SIG-M5 treated with dmso at 0.1 percent for 504 hours (cell line): ENCODE results near the gene ADSS2.
"Not testable (repeated sequence)": the region's sequence is repeated elsewhere in the genome, so short reads cannot be mapped to it uniquely, and the experiment has no call there.

Experiments
- DNase-seq: peaks from one replicate; lab custom pipeline; 2025; ENCODE audit not compliant: unreplicated experiment; lab: John Stamatoyannopoulos, UW

ADSS2 gene

DNA sequence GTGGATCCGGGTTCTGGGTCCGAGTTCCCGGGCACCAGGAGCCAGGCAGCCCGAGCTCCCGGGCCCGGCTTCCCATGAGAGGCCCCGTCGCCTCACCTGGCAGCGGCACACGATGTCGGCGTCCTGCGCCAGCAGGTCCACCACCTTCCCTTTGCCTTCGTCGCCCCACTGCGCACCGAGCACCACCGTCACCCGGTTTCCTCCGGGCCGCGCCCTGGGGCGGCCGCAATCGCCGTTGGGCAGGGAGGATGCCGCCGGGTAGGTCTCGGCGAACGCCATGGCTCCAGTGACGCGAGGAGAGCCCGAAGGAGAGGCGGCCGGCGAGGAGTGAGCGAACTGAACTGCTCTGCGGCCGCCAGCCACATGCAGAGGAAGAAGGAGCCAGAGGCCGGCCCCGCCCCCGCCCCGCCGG lies at the start of gene ADSS2:
Gene ADSS2, minus strand, starts transcription at position 371 of the 412 bp plus-strand sequence. Its CDS starts 92 bp downstream, at position 279.
- DNase-seq, result no peak

DNA sequence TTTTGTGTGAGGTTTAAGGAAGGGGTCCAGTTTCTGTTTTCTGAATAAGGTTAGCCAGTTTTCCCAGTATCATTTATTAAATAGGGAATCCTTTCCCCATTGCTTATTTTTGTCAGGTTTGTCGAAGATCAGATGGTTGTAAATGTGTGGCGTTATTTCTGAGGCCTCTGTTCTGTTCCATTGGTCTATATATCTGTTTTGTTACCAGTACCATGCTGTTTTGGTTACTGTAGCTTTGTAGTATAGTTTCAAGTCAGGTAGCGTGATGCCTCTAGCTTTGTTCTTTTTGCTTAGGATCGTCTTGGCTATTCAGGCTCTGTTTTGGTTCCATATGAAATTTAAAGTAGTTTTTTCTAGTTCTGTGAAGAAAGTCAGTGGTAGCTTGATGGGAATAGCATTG lies 48.8 kb upstream of the ADSS2 start:
- not testable (repeated sequence) for DNase-seq

DNA sequence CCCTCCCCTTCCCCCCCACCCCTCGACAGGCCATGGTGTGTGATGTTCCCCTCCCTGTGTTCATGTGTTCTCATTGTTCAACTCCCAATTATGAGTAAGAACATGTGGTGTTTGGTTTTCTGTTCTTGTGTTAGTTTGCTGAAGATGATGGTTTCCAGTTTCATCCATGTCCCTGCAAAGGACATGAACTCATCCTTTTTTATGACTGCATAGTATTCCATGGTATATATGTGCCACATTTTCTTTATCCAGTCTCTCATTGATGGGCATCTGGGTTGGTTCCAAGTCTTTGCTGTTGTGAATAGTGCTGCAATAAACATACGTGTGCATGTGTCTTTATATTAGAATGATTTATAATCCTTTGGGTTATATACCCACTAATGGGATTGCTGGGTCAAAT lies 47.8 kb upstream of the ADSS2 start:
- DNase-seq, result not testable (repeated sequence)

GRCh38 chr1:244497805-244498204 lies 46.1 kb upstream of the ADSS2 start:
- no peak for DNase-seq

- DNase-seq, result no peak
Observed at GRCh38 chr1:244496186-244496585, 44.5 kb upstream of the ADSS2 start.

DNA sequence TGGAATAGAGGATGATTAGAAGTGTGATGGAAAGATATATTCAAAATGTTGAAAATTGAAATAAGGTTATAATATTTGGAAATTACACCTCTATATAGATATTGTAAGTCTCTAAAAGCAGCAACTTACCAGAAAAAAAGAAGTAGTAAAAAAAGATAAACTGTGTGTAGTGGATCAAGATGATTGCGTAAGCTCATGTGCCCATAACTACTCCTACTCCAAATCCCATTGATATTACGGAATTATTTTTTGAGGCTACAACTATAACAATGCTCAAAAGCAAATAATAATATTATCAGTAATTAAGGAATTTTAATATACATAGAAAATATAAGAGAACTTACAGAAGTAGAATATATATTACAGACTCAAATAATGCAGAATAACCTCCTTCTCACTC lies 42.9 kb upstream of the ADSS2 start:
- no peak for DNase-seq

DNA sequence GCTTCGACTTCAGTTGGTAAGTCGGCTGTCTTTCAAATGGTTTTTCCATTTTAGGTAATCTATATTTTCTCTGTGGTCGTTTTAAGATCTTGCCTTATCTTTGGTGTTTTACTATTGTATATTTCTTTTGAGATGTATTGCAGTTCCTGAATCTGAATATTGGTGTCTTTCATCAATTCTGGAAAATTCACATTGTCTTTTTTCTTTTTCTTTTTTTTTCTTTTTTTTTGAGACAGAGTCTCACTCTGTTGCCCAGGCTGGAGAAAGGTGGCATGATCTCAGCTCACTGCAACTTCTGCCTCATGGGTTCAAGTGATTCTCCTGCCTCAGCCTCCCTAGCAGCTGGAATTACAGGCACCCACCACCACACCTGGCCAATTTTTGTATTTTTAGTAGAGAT lies 33.3 kb upstream of the ADSS2 start:
- not testable (repeated sequence) for DNase-seq

GRCh38 chr1:244473059-244473605 lies 21.4 kb upstream of the ADSS2 start:
- DNase-seq, result no peak

DNA sequence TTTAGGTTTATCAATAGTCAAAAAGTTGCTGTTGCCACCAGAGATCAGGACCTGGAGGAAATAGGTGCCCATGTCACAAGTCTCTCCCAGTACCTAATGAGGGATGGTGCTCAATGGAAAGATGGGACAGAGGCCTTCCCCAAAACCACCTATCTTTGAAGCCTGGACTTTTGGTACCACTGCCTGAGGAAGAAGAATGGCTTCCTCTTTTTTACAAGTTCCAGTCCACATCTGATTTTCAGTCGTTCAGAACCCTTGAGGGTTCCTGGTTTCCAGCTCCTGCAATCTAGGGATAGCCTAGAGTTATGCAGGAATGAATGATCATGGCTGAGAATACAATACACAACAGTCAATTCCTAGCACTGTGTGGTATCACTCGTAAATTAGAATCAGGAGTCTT lies 15.0 kb upstream of the ADSS2 start:
- DNase-seq, result no peak

- peak; percentile 73 for DNase-seq
Observed at GRCh38 chr1:244461245-244462071, 9.7 kb upstream of the ADSS2 start, which contains the start of gene CATSPERE. CATSPERE (plus strand) TSS chr1:244461273; CDS start chr1:244461430, 157 bp downstream.

GRCh38 chr1:244460197-244460596 lies 8.5 kb upstream of the ADSS2 start:
- peak; percentile 13 for DNase-seq

GRCh38 chr1:244458781-244459180 lies 7.1 kb upstream of the ADSS2 start:
- no peak for DNase-seq

- DNase-seq, result no peak
Observed at GRCh38 chr1:244456586-244456985, 4.9 kb upstream of the ADSS2 start.

- no peak for DNase-seq
Observed at GRCh38 chr1:244454412-244454811, 2.7 kb upstream of the ADSS2 start.

DNA sequence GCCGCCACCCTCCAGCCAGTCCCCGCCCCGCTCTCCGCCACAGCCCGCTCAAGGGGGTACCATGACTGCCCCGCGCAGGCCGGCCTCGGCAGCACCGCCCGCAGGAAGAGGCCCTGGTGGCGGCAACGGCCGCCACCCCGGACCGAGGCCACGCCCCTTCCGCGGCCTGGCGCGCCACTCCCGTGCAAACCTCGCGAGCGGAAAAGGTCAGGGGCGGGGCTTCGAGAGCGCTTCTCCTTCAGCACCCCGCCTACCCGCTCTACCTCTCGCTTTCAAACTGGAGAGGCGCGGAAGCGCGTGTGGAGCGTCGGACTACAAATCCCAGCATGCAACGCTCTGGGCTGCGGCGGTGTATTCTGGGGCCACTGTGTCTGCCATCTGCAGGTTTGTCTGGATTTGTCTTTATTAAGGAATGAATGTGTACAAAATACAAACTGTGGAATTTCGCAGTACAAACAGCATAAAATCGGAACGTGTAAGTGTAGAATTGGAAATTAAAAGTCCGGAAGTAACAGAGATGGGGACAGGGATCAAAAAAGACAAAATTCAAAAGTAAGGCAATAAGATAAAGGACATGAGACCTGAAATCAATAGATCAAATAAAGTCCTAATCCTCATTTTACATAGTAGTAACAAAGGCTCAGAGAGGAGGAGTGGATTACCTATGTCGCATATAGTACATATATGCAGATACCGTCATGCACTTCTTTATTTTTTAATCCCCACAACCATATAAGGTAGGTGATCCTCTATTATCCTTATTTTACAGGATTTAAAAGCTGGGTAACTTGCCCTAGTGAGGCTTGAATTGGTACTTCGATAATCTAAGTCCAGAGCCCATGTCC lies 464 bp upstream of the ADSS2 start:
- peak; percentile 100 for DNase-seq

GRCh38 chr1:244450597-244451538 lies 841 bp downstream of the ADSS2 start:
- peak; percentile 82 for DNase-seq

- peak; percentile 47 for DNase-seq
Observed at GRCh38 chr1:244449936-244450508, 1.7 kb downstream of the ADSS2 start.

DNA sequence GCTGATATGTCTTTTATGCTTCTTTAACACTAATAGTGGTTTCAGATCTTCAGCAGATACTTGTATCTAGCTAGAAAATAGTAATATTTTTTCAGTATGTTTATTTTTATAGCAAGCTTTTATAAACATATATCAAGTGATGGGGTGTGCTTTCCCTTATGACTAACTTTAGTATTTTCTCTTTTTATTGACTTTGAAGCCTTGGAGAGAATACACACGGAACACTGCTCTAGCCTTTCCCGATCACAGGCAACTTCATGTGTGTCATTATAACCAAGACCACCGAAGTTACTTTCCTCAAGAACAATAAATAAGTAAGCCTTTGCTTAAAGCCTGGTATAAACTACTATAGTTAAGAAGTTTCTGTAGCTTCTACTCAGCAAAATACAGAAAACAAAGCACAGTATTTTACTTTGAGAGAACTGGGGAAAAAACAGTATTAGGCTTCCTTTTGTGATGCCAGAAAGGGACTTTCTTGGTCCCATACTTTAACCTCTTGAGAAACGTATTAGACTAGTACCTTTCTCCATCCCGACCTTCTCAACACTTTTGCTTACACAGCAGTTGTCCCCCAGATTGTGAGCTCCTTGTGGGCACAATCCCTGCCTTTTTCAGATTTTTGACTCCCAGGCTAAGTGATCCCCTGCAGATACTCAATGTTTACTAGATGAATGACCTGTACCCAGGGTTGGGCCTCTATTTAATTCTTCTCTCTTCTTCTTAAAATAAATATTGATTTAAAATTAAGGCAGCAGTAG lies 3.3 kb downstream of the ADSS2 start:
- DNase-seq, result no peak

- no peak for DNase-seq
Observed at GRCh38 chr1:244447552-244447951, 4.2 kb downstream of the ADSS2 start.
